Measurements from ENCODE around the gene RYR1. TPM values are rescaled to one million over a fixed set of nuclear protein-coding genes. Genes with fewer than 3 reads are reported as not detected.

RYR1 gene
- total RNA-seq, 1 experiment from 2014 or later: not detected

DNA sequence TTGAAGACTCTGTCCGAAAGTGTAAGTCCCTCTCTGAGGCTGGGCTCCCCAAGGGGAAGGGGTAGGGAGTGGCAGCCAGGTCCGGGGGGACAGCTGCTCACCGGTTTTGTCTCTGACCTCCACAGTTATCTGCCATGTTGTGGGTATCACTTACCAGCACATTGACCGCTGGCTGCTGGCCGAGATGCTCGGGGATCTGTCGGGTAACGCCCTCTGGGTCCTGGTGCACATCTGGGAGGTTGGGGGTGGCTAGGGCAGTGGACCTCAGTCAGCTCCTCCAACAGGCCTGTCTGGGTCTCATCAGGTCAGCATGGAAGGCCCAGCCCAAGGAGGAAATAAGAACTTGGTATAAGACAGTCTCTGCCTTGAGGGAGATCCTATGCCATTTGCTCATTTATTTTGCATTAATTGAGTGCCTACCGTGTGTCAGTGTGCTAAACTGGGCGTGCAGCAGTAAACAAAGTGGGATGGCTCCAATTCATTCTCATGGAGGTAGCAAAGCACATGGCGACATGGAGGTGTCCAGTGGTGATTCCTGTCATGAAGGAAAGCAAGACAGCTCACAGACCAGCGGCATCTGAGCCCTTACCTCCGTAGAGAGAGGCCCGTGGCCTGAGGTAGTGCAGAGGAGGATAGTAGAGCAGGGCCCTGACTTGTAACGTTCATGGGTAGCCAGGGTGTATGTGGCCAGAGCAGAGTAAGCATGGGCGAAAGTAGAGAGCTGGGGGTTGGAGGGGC lies 199.2 kb downstream of the RYR1 start:
- Histone ChIP-seq H4K20me1 (ENCODE audit: low read length) (no peaks in the 10 kb centered on the region), H3K4me2 (ENCODE audit: low read length) (no peak overlapping the region), H3K4me3 (ENCODE audit: low read length) (no peak overlapping the region), H3K9me2 (replicated peaks; ENCODE audit: low read length) (no peaks in the 10 kb centered on the region), H3K36me3 (ENCODE audit: low read depth, low read length) (peaks cover 19% of the 10 kb centered on the region), H3K27ac (ENCODE audit: low read length) (no peak overlapping the region), H3F3A (ENCODE audit: low read length, unreplicated experiment) (no peaks in the 10 kb centered on the region), H3K9me3 (ENCODE audit: low read length) (no peaks in the 10 kb centered on the region), H3K4me1 (ENCODE audit: insufficient read depth, low read length) (peaks cover 19% of the 10 kb centered on the region), H3K9ac (ENCODE audit: low read length) (no peak overlapping the region), H3K79me2 (ENCODE audit: low read length) (0 out of 2 replicates have a peak, but pooled peaks cover 12% of the 10 kb centered on the region), H3K27me3 (ENCODE audit: low read length) (no peaks in the 10 kb centered on the region), H2AFZ (ENCODE audit: low read length) (no peak overlapping the region)
- intact Hi-C loops (cut with micrococcal nuclease): no loop called here
- ChIA-PET POLR2A (ENCODE audit: unreplicated experiment) (no interaction called here), CTCF (interaction anchor here (0.6 kb wide), 1 partner anchor 230 kb away, joined by 4 read pairs; no protein-coding TSS in a partner anchor)
- BruUV-seq (replicated peaks): TSS peak; percentile 15
- TF ChIP-seq EZH2phosphoT487 (IDR thresholded peaks at IDR 0.05; ENCODE audit: borderline replicate concordance, low read length) (no peak), EZH2 (IDR thresholded peaks at IDR 0.05; ENCODE audit: low read length, unreplicated experiment) (no peak)
- TF ChIP-seq, protein P1, sequence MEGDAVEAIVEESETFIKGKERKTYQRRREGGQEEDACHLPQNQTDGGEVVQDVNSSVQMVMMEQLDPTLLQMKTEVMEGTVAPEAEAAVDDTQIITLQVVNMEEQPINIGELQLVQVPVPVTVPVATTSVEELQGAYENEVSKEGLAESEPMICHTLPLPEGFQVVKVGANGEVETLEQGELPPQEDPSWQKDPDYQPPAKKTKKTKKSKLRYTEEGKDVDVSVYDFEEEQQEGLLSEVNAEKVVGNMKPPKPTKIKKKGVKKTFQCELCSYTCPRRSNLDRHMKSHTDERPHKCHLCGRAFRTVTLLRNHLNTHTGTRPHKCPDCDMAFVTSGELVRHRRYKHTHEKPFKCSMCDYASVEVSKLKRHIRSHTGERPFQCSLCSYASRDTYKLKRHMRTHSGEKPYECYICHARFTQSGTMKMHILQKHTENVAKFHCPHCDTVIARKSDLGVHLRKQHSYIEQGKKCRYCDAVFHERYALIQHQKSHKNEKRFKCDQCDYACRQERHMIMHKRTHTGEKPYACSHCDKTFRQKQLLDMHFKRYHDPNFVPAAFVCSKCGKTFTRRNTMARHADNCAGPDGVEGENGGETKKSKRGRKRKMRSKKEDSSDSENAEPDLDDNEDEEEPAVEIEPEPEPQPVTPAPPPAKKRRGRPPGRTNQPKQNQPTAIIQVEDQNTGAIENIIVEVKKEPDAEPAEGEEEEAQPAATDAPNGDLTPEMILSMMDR (conservative IDR thresholded peaks at IDR 0.05; ENCODE audit: low read depth, low read length): no peak
- DNase-seq (no peak), ATAC-seq (no peak)

DNA sequence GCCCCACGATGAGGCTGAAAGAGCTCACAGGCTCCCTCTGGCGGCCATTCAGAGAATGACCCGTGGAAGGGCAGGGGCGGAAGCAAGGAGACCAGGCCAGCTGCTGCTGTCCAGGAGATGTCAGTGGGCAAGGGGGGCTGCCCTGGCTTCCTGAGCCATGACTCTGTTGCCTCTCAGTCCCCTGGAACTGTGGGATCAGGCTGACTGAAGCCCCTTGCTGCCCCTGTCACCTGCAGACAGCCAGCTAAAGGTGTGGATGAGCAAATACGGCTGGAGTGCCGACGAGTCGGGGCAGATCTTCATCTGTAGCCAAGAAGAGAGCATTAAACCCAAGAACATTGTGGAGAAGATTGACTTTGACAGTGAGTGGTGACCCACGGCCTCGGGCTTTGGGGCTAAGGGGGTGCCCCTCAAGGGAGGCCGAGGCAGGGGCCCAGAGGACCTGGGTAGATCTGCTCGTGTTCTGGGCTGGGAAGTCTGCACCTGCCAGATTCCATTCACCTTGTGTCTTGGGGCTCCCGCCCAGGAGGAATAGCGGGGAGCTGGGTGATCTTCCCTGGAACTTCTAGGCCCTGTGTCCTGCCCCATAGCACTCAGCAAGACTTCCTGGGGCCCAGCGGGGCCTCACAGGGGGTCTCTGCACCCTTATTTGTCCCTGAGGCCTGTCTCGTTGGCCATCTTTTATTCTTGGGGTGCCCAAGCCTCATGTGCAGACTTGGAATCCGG lies 201.4 kb downstream of the RYR1 start:
- Histone ChIP-seq H3K9ac (ENCODE audit: low read length) (no peak overlapping the region), H3K4me1 (ENCODE audit: insufficient read depth, low read length) (peaks cover 25% of the 10 kb centered on the region), H3K9me3 (ENCODE audit: low read length) (no peaks in the 10 kb centered on the region), H3K4me2 (ENCODE audit: low read length) (no peak overlapping the region), H3K27me3 (ENCODE audit: low read length) (no peaks in the 10 kb centered on the region), H2AFZ (ENCODE audit: low read length) (no peak overlapping the region), H4K20me1 (ENCODE audit: low read length) (no peaks in the 10 kb centered on the region), H3F3A (ENCODE audit: low read length, unreplicated experiment) (no peaks in the 10 kb centered on the region), H3K36me3 (ENCODE audit: low read depth, low read length) (peaks cover 15% of the 10 kb centered on the region), H3K9me2 (replicated peaks; ENCODE audit: low read length) (no peaks in the 10 kb centered on the region), H3K79me2 (ENCODE audit: low read length) (0 out of 2 replicates have a peak, but pooled peaks cover 12% of the 10 kb centered on the region), H3K27ac (ENCODE audit: low read length) (no peak overlapping the region), H3K4me3 (ENCODE audit: low read length) (no peak overlapping the region)
- TF ChIP-seq, protein P1 (conservative IDR thresholded peaks at IDR 0.05; ENCODE audit: low read depth, low read length): peak; percentile 78
- TF ChIP-seq EZH2phosphoT487 (IDR thresholded peaks at IDR 0.05; ENCODE audit: borderline replicate concordance, low read length) (no peak), EZH2 (IDR thresholded peaks at IDR 0.05; ENCODE audit: low read length, unreplicated experiment) (no peak)
- ATAC-seq: peak; percentile 27; the same call in 1 of the 2 replicates
- CTCF ChIA-PET: interaction anchor here (0.7 to 2.6 kb wide), 4 partner anchors 13 to 232 kb away, joined by 3 to 17 read pairs (median 8); partner anchors contain the start of genes ACTN4, EIF3K and FAM98C
- POLR2A ChIA-PET (ENCODE audit: unreplicated experiment): no interaction called here
- no TSS peak for BruUV-seq (replicated peaks)
- intact Hi-C loops (cut with micrococcal nuclease): loop anchor here (1.0 to 5.0 kb wide), 3 partner anchors 90 to 232 kb away; partner anchors contain the start of gene FAM98C
- peak; percentile 73 for DNase-seq

All from PC-3 (cell line).